ENCODE data around the gene RNPEPL1. TPM values are rescaled to one million over a fixed set of nuclear protein-coding genes. Genes with fewer than 3 reads are reported as not detected.

Gene RNPEPL1
- total and polyA plus RNA-seq, 2 experiments from 2014 or later: 6.0 to 21.0 TPM

DNA sequence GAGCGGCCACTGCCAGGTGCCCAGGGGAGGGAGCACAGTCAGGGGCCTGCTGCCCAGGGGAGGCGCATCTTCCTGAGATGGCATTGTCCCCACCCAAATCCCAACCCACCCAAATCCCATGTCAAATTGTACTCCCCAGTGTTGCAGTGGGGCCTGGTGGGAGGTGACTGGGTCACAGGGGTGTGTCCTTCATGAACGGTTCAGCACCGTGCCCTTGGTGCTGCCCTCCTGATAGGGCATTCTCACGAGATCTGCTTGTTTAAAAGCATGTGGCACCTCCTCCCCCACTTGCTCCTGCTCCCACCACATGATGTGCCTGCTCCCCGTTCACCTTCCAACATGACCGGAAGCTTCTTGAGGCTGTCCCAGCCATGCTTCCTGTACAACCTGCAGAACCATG lies 38.1 kb upstream of the RNPEPL1 start:
- H3K27me3 ChIP-seq (ENCODE audit: insufficient read depth): no peaks in the 10 kb centered on the region
- no peak for TF ChIP-seq CREB1 (CRISPR knock-in tag; IDR thresholded peaks at IDR 0.05; ENCODE audit: low read depth)
- TF ChIP-seq EZH2 (IDR thresholded peaks at IDR 0.05; ENCODE audit: low read depth, unreplicated experiment): no peak
- TF ChIP-seq REST (IDR thresholded peaks at IDR 0.05; ENCODE audit: unreplicated experiment): no peak
- TF ChIP-seq STAT1 (IDR thresholded peaks at IDR 0.05; ENCODE audit: unreplicated experiment): no peak
- no peak for TF ChIP-seq ZNF462 (CRISPR knock-in tag; IDR thresholded peaks at IDR 0.05)
- TF ChIP-seq JUNB (IDR thresholded peaks at IDR 0.05; ENCODE audit: unreplicated experiment): no peak
- TF ChIP-seq, protein P1, sequence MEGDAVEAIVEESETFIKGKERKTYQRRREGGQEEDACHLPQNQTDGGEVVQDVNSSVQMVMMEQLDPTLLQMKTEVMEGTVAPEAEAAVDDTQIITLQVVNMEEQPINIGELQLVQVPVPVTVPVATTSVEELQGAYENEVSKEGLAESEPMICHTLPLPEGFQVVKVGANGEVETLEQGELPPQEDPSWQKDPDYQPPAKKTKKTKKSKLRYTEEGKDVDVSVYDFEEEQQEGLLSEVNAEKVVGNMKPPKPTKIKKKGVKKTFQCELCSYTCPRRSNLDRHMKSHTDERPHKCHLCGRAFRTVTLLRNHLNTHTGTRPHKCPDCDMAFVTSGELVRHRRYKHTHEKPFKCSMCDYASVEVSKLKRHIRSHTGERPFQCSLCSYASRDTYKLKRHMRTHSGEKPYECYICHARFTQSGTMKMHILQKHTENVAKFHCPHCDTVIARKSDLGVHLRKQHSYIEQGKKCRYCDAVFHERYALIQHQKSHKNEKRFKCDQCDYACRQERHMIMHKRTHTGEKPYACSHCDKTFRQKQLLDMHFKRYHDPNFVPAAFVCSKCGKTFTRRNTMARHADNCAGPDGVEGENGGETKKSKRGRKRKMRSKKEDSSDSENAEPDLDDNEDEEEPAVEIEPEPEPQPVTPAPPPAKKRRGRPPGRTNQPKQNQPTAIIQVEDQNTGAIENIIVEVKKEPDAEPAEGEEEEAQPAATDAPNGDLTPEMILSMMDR (conservative IDR thresholded peaks at IDR 0.05; ENCODE audit: low read depth in 2 of 2): no peak
- no peak for TF ChIP-seq POLR2AphosphoS5 (IDR thresholded peaks at IDR 0.05; ENCODE audit: low read depth)
- no peak for TF ChIP-seq ZNF331 (CRISPR knock-in tag; IDR thresholded peaks at IDR 0.05; ENCODE audit: low read depth)
- TF ChIP-seq ZNF114 (CRISPR knock-in tag; IDR thresholded peaks at IDR 0.05): no peak
- TF ChIP-seq, protein P2, sequence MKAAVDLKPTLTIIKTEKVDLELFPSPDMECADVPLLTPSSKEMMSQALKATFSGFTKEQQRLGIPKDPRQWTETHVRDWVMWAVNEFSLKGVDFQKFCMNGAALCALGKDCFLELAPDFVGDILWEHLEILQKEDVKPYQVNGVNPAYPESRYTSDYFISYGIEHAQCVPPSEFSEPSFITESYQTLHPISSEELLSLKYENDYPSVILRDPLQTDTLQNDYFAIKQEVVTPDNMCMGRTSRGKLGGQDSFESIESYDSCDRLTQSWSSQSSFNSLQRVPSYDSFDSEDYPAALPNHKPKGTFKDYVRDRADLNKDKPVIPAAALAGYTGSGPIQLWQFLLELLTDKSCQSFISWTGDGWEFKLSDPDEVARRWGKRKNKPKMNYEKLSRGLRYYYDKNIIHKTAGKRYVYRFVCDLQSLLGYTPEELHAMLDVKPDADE (IDR thresholded peaks at IDR 0.05): no peak
- H3K36me3 ChIP-seq (ENCODE audit: insufficient read depth): peaks cover 20% of the 10 kb centered on the region
- H2AFZ ChIP-seq: no peak overlapping the region
- no peak overlapping the region for H3K4me3 ChIP-seq
- no peak overlapping the region for H3K27ac Mint-ChIP-seq
- peaks cover 75% of the 10 kb centered on the region for H3K9me3 Mint-ChIP-seq
- H3K79me2 ChIP-seq (replicated peaks; ENCODE audit: insufficient read depth): no peaks in the 10 kb centered on the region
- no peaks in the 10 kb centered on the region for H3K4me1 Mint-ChIP-seq
- no peaks in the 10 kb centered on the region for H3F3A ChIP-seq (replicated peaks; ENCODE audit: low read depth)
- H3K36me3 Mint-ChIP-seq (ENCODE audit: low read depth): peaks cover 63% of the 10 kb centered on the region
- H3K27me3 Mint-ChIP-seq (ENCODE audit: insufficient read depth, low read depth, poor library complexity): peaks cover 5% of the 10 kb centered on the region
- ATAC-seq (no peak), DNase-seq (ENCODE audit: low spot score) (no peak)
- no peak overlapping the region for H3K27ac ChIP-seq (ENCODE audit: low read depth)
- H3K9me2 ChIP-seq (ENCODE audit: insufficient read depth): peaks cover 3% of the 10 kb centered on the region; the same call in 1 of the 2 replicates
- H3K4me2 ChIP-seq: no peak overlapping the region
- H3K4me1 ChIP-seq (ENCODE audit: insufficient read depth): no peaks in the 10 kb centered on the region
- no peaks in the 10 kb centered on the region for H4K20me1 ChIP-seq (replicated peaks; ENCODE audit: insufficient read depth)
- H3K4me3 Mint-ChIP-seq: no peak overlapping the region
